Loucy (cell line): ENCODE data around the gene FADS2.

Experiments
- H2AFZ ChIP-seq: fragments of 200-600 bp; sonication (generic); 2 replicates; pipeline ENCODE4 v1.6.0; 2016; ENCODE audit warnings: antibody characterized with exemption, mild to moderate bottlenecking, low read length, moderate library complexity
- H3F3A ChIP-seq: fragments of 200-600 bp; 2 replicates; pipeline ENCODE4 v1.6.0; 2016; ENCODE audit warnings: antibody characterized with exemption, low read depth, mild to moderate bottlenecking
- H3K27me3 ChIP-seq: fragments of 200-600 bp; sonication (generic); 2 replicates; pipeline ENCODE4 v1.6.1; 2014; ENCODE audit warnings: low read length, mild to moderate bottlenecking; ENCODE audit not compliant: insufficient read depth, poor library complexity, severe bottlenecking
- H3K36me3 ChIP-seq: fragments of 200-600 bp; sonication (generic); 2 replicates; pipeline ENCODE4 v1.6.1; 2016; ENCODE audit warnings: low read length; ENCODE audit not compliant: insufficient read depth
- H3K4me1 ChIP-seq: fragments of 200-600 bp; sonication (generic); 2 replicates; pipeline ENCODE4 v1.5.1; 2014; ENCODE audit warnings: low read length, mild to moderate bottlenecking; ENCODE audit not compliant: insufficient read depth, poor library complexity, severe bottlenecking
- H3K4me2 ChIP-seq: fragments of 200-600 bp; sonication (generic); 2 replicates; pipeline ENCODE4 v1.6.0; 2014; ENCODE audit warnings: antibody characterized with exemption, low read length, low read depth, mild to moderate bottlenecking; ENCODE audit not compliant: poor library complexity, severe bottlenecking
- H3K4me3 ChIP-seq: fragments of 200-600 bp; sonication (generic); 2 replicates; pipeline ENCODE4 v1.5.1; 2014; ENCODE audit warnings: low read length, mild to moderate bottlenecking, mixed read lengths; ENCODE audit not compliant: poor library complexity, severe bottlenecking
- H3K79me2 ChIP-seq: fragments of 200-600 bp; sonication (generic); 2 replicates; pipeline ENCODE4 v1.6.1; 2014; ENCODE audit warnings: low read length; ENCODE audit not compliant: insufficient read depth
- H3K9ac ChIP-seq: fragments of 200-600 bp; sonication (generic); 2 replicates; pipeline ENCODE4 v1.6.0; 2014; ENCODE audit warnings: mild to moderate bottlenecking, low read depth, low read length, moderate library complexity; ENCODE audit not compliant: poor library complexity, severe bottlenecking
- H3K9me2 ChIP-seq: fragments of 200-600 bp; sonication (generic); replicated peaks from 2 replicates; pipeline ENCODE4 v1.6.1; 2016; ENCODE audit warnings: low read depth, low read length, mixed read lengths
- H3K9me3 ChIP-seq: fragments of 200-600 bp; sonication (generic); 2 replicates; pipeline ENCODE4 v1.6.1; 2014; ENCODE audit warnings: mild to moderate bottlenecking, antibody characterized with exemption, low read length, low read depth; ENCODE audit not compliant: insufficient read depth
- H4K20me1 ChIP-seq: fragments of 200-600 bp; sonication (generic); 2 replicates; pipeline ENCODE4 v1.6.0; 2014; ENCODE audit warnings: antibody characterized with exemption, low read length, mild to moderate bottlenecking; ENCODE audit not compliant: insufficient read depth, poor library complexity, severe bottlenecking
- CTCF ChIP-seq: fragments of 200-600 bp; sonication (generic); conservative IDR thresholded peaks from 2 replicates; pipeline ENCODE4 v1.5.1; 2014; ENCODE audit warnings: mild to moderate bottlenecking, antibody characterized with exemption, low read length
- EZH2phosphoT487 ChIP-seq: fragments of 200-600 bp; IDR thresholded peaks from 2 replicates; pipeline ENCODE4 v1.6.1; 2018; ENCODE audit warnings: antibody characterized with exemption, mild to moderate bottlenecking, moderate library complexity, borderline replicate concordance

Gene FADS2

DNA sequence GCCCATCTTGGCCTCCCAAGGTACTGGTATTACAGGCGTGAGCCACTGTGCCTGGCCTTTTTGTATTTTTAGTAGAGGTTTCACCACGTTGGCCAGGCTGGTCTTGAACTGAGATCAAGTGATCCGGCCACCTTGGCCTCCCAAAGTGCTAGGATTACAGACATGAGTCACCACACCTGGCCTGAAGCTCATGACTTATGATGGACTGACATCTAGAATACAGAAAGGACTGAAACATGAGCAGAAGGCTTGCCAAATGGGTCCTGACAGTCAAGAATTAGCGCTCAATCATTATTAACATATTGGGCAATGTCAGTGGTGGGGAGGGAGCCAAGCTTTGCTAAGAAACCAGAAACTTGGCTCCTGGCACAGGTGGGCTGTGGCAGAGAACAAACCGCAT, 16.3 kb upstream of the FADS2 start:
- Histone ChIP-seq H3K4me3 (no peak overlapping the region), H3K9ac (no peak overlapping the region), H3K4me1 (peaks cover 10% of the 10 kb centered on the region), H3K36me3 (peaks cover 67% of the 10 kb centered on the region; the same call in 1 of the 2 replicates), H3F3A (no peaks in the 10 kb centered on the region), H3K9me2 (no peaks in the 10 kb centered on the region), H4K20me1 (peaks cover 22% of the 10 kb centered on the region), H2AFZ (no peak overlapping the region), H3K9me3 (no peaks in the 10 kb centered on the region), H3K27me3 (peaks cover 14% of the 10 kb centered on the region), H3K4me2 (no peak overlapping the region), H3K79me2 (peaks cover 50% of the 10 kb centered on the region)
- TF ChIP-seq EZH2phosphoT487 (no peak), CTCF (no peak)

- peaks cover 22% of the 10 kb centered on the region for H4K20me1 ChIP-seq
- H3K9ac ChIP-seq, result no peak overlapping the region
- H3K4me2 ChIP-seq, result peak overlapping the region; percentile 46
- peaks cover 14% of the 10 kb centered on the region for H3K27me3 ChIP-seq
- TF ChIP-seq CTCF (no peak), EZH2phosphoT487 (no peak)
- 0 out of 2 replicates have a peak, but pooled peaks cover 6% of the 10 kb centered on the region for H3F3A ChIP-seq
- no peak overlapping the region for H2AFZ ChIP-seq
- H3K4me3 ChIP-seq, result peak overlapping the region; percentile 7
- H3K36me3 ChIP-seq, result peaks cover 58% of the 10 kb centered on the region; the same call in 1 of the 2 replicates
- peaks cover 17% of the 10 kb centered on the region for H3K4me1 ChIP-seq
- no peaks in the 10 kb centered on the region for H3K9me3 ChIP-seq
- no peaks in the 10 kb centered on the region for H3K9me2 ChIP-seq
- peaks cover 59% of the 10 kb centered on the region for H3K79me2 ChIP-seq
Observed at GRCh38 chr11:61812736-61813411, 15.2 kb upstream of the FADS2 start.

DNA sequence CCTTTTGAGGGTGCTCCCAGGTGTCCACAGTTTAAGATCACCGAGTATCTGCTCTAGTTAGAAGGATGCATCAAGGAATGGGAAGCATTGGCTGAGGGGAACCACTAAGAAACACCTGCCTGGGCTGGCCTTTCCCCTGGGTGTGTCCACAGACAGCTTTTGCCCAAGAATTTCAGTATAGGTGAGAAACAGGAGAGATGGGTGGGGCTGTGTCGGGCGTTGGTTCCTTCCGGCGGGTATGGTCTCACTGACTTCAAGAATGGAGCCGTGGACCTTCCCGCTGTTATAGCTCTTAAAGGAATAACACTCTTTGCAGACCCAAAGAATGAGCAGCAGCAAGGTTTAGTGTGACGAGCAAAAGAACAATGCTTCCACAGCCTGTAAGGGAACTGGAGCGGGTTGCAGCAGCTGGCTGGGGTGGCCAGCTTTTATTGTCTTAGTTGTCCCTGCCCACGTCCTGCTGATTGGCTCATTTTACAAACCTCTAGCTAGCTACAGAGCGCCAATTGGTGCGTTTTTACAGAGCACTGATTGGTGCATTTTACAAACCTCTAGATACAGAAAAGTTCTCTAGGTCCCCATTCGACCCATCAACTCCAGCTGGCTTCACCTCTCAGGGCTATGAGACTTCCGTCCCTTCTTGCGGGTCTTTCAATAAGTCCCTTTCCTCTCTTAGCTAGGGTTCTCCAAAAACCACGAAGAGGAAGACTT, 13.7 kb upstream of the FADS2 start:
- H3K27me3 ChIP-seq, result peaks cover 14% of the 10 kb centered on the region
- H3K4me1 ChIP-seq, result peaks cover 23% of the 10 kb centered on the region
- 0 out of 2 replicates have a peak, but pooled peaks cover 9% of the 10 kb centered on the region for H3F3A ChIP-seq
- peaks cover 22% of the 10 kb centered on the region for H4K20me1 ChIP-seq
- H3K4me3 ChIP-seq, result peak overlapping the region; percentile 93
- H3K36me3 ChIP-seq, result peaks cover 44% of the 10 kb centered on the region; the same call in 1 of the 2 replicates
- H2AFZ ChIP-seq, result no peak overlapping the region
- peaks cover 67% of the 10 kb centered on the region for H3K79me2 ChIP-seq
- no peaks in the 10 kb centered on the region for H3K9me3 ChIP-seq
- H3K4me2 ChIP-seq, result peak overlapping the region; percentile 99
- peak overlapping the region; percentile 100 for H3K9ac ChIP-seq
- H3K9me2 ChIP-seq, result no peaks in the 10 kb centered on the region
- no peak for TF ChIP-seq CTCF
- no peak for TF ChIP-seq EZH2phosphoT487
